Keratinocyte (primary cell): Measurements from ENCODE around the gene RNPS1.

Source experiments
- EZH2 ChIP-seq: IDR thresholded peaks from one replicate; pipeline ENCODE4 v1.6.1; 2012; ENCODE audit warnings: inconsistent platforms, mild to moderate bottlenecking, low read length, moderate library complexity
- TF ChIP-seq, protein P1 (sequence below), 3 experiments: IDR thresholded peaks in 1 of 3; conservative IDR thresholded peaks in 1 of 3; optimal IDR thresholded peaks in 1 of 3; 2 replicates in 2 of 3; 3 replicates in 1 of 3; pipeline versions ENCODE3 to v1.5.1; 2011; ENCODE audit warnings: low read length in 3 of 3, mild to moderate bottlenecking in 3 of 3, moderate library complexity in 2 of 3, control low read depth in 1 of 3, inconsistent platforms in 1 of 3; ENCODE audit not compliant: insufficient read depth in 2 of 3; ENCODE audit errors: extremely low read depth in 1 of 3

GRCh38 chr16:2271848-2272461, 4.0 kb upstream of the RNPS1 start:
- TF ChIP-seq, protein P1, sequence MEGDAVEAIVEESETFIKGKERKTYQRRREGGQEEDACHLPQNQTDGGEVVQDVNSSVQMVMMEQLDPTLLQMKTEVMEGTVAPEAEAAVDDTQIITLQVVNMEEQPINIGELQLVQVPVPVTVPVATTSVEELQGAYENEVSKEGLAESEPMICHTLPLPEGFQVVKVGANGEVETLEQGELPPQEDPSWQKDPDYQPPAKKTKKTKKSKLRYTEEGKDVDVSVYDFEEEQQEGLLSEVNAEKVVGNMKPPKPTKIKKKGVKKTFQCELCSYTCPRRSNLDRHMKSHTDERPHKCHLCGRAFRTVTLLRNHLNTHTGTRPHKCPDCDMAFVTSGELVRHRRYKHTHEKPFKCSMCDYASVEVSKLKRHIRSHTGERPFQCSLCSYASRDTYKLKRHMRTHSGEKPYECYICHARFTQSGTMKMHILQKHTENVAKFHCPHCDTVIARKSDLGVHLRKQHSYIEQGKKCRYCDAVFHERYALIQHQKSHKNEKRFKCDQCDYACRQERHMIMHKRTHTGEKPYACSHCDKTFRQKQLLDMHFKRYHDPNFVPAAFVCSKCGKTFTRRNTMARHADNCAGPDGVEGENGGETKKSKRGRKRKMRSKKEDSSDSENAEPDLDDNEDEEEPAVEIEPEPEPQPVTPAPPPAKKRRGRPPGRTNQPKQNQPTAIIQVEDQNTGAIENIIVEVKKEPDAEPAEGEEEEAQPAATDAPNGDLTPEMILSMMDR (optimal IDR thresholded peaks at IDR 0.05 in 1 of 3, IDR thresholded peaks at IDR 0.05 in 1 of 3, conservative IDR thresholded peaks at IDR 0.05 in 1 of 3; ENCODE audit: extremely low read depth in 1 of 3, insufficient read depth in 2 of 3, low read length in 3 of 3), result no peak
- no peak for TF ChIP-seq EZH2
